HG02623 (cell line): ENCODE data around the gene KLHL30.
"Not testable (repeated sequence)": the region's sequence is repeated elsewhere in the genome, so short reads cannot be mapped to it uniquely, and the experiment has no call there.

ENCODE experiments used
- ATAC-seq: cut with Tn5 transposase; IDR thresholded peaks from one replicate; pipeline ENCODE4 v1.9.1; 2021; ENCODE audit warnings: moderate library complexity; ENCODE audit not compliant: unreplicated experiment

Gene KLHL30

DNA sequence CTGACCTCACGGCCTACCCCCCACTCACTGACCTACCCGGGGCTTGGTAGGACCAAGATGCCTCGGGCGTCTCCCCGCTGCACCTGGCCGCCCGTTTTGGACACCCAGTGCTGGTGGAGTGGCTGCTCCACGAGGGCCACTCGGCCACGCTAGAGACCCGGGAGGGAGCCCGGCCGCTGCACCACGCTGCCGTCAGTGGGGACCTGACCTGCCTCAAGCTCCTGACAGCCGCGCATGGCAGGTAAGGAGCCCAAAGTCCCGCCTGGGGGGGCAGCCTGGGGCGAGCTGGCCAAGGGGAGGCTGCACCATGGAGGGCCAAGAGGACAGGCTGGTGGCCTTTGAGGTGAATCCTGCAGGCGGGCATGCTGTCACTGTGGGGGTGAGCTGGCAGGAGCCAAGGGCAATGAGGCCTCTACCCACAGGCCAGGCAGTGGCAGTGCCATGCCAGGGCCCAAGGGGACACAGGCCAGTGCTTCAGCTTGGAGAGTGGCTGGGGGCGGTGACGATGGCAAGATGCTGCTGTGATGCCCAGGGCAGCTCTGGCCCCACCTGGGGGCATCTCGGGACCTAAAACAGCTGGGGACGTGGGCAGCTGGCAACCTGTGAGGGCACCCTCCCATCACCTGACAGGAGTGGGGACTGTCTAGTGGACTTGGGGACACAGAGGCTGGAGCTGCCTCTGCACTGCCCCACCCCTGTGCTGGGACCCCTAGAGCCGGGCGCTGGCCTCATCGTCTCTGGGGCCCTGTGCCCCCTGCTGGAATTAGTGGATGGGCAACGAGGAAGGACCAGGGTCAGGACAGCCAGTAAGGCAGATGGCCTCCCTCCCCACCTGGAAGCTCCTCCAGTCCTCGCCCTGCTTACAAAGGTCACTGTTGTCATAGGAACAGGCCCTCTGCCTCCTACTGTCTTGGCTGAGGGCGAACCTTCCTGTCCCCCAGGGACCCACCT, 36.3 kb upstream of the KLHL30 start:
- ATAC-seq, result no peak

GRCh38 chr2:238102865-238103264, 35.6 kb upstream of the KLHL30 start:
- ATAC-seq, result no peak

GRCh38 chr2:238103465-238104225, 34.8 kb upstream of the KLHL30 start:
- no peak for ATAC-seq

DNA sequence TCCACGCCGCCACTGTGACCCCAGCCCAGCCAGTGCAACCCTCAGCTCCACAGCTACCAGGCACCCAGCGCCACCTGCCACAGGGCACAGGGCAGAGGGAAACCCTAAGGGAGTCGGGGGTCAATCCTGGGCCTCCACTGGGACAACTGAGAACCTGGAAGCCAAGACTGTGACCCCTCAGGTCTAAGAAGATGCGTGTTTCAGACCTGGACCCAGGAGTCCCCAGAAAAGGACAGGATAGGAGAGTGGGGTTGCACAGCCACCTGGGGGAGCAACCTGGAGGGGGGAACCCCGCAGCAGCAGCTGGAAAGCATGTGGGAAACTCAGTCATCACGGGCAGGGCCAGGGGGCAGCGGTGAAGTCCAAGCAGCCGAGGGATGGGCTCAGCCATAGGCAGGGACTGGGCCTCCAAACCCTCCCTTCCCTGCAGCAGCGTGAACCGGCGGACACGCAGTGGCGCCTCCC, 34.2 kb upstream of the KLHL30 start:
- ATAC-seq, result no peak

DNA sequence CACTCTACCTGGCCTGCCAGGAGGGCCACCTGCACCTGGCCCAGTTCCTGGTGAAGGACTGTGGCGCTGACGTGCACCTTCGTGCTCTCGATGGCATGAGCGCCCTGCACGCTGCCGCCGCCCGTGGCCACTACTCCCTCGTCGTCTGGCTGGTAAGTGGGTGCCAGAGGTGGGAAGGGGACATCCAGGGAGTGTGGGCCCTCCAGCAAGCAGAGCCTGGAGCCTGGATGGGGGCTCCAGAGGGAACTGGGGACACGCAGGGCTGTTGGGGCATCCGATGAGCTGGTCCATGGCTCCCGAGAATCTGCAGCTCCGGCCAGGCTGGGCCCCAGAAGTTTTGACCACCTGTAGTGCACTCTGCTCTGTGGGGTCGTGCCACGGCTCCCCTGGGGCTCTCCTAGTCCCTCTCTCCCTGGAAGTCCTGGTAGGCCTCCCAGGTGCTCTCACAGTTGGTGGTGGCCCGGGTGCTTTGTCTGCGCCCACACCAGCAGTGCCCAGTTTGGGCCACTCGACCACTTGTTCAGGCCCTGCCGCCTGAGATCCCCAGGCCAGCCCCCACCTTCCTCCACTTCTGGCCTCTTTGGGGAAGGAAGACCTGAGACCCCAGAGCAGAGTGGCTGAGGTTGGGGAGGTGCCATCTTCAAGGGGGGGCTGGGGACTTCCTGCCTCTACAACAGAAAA, 33.6 kb upstream of the KLHL30 start:
- ATAC-seq, result no peak

GRCh38 chr2:238105506-238106338, 32.7 kb upstream of the KLHL30 start:
- no peak for ATAC-seq

DNA sequence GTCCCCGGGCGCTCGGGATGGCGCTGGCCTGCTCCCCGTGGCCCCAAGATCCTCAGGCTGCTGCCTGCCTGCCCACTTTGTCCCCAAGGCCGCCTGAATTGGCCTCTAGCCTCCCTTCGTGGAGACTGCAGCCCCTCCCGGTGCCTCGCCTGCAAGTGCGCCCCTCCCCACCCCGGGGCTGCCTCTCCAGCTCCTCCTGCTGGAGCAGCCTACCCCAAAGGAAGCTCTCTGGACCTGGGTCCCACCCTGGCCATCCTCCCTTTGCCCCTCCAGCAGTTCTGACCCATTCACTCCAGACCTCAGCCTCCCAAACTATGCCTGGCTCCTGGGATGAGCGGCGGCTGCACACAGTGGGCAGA, 32.1 kb upstream of the KLHL30 start:
- ATAC-seq, result no peak

GRCh38 chr2:238106698-238107524, 31.6 kb upstream of the KLHL30 start:
- no peak for ATAC-seq

DNA sequence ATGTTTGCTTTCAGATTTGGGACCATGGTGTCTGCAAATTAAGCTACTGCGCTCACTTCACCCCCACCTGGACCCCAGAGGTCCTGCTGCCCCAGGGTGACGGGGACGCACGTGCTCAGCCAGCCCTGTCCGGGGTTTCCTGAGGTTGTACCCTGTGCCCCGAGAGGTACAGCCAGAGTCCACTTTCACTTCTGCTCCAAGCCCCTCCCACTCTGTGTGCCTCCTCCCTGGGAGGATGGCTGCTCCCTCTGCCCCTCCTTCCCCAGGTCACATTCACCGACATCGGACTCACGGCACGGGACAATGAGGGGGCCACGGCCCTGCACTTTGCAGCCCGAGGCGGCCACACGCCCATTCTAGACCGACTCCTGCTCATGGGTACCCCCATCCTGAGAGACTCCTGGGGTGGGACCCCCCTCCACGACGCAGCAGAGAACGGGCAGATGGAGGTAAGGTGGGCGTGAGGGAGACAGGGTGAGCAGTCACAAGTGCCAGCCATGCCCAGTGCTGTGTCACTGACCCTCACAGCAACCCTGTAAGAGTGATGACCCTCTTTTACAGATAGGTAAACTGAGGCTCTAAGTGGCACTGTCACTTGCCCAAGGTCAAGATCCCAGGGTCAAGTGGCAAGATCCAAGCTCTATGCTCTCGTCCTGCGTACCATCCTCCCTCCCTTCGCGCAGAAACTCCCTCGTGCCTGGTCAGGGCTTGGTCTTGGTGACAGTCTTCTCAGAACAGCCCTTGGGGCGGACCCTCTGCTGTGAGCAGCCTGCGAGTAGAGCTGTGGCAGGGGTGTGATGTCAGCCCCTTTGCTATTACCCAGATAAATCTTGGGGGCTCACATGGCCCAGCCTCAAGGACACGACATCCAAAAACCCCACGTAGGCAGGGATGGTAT, 30.7 kb upstream of the KLHL30 start:
- ATAC-seq, result peak; percentile 58

- peak; percentile 59 for ATAC-seq
Measured at GRCh38 chr2:238108423-238109183, 29.9 kb upstream of the KLHL30 start.

GRCh38 chr2:238113611-238114010, 24.9 kb upstream of the KLHL30 start:
- ATAC-seq, result no peak

GRCh38 chr2:238114331-238114841, 24.1 kb upstream of the KLHL30 start:
- no peak for ATAC-seq

GRCh38 chr2:238114851-238115660, 23.4 kb upstream of the KLHL30 start:
- no peak for ATAC-seq

DNA sequence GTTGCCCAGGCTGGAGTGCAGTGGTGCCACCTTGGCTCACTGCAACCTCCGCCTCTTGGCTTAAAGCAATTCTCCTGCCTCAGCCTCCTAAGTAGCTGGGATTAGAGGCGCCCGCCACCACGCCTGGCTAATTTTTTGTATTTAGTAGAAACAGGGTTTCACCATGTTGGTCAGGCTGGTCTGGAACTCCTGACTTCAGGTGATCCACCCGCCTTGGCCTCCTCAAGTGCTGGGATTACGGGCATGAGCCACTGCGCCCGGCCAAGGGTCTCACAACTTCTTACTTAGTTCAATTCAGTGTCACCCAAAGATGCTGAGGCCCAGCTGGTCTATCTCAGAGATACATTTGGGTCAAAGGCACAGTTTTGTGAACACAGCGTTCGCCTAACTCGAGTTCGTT, 22.8 kb upstream of the KLHL30 start:
- not testable (repeated sequence) for ATAC-seq

GRCh38 chr2:238116298-238117198, 21.9 kb upstream of the KLHL30 start:
- ATAC-seq, result no peak
